NCI-H2196 (cell line): ENCODE measurements around the gene MYH14.
"Not testable (repeated sequence)": the region's sequence is repeated elsewhere in the genome, so short reads cannot be mapped to it uniquely, and the experiment has no call there.

Source experiments
- DNase-seq: peaks from one replicate; lab custom pipeline; 2025; ENCODE audit not compliant: unreplicated experiment; lab: John Stamatoyannopoulos, UW

Gene MYH14

DNA sequence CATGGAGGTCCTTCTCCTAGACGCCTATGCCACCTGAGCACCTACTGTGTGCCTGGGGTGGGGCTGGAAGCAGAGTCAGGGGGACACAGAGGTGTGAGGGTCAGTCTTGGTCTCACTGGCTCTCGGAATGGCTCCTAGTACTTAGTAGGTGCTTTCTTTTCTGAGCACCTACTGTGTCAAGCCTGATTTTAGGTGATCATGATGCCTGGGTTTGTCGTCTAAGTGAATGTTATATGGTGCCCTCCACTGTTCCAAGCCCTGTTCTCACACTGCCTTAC, 20.0 kb downstream of the MYH14 start:
- no peak for DNase-seq

DNA sequence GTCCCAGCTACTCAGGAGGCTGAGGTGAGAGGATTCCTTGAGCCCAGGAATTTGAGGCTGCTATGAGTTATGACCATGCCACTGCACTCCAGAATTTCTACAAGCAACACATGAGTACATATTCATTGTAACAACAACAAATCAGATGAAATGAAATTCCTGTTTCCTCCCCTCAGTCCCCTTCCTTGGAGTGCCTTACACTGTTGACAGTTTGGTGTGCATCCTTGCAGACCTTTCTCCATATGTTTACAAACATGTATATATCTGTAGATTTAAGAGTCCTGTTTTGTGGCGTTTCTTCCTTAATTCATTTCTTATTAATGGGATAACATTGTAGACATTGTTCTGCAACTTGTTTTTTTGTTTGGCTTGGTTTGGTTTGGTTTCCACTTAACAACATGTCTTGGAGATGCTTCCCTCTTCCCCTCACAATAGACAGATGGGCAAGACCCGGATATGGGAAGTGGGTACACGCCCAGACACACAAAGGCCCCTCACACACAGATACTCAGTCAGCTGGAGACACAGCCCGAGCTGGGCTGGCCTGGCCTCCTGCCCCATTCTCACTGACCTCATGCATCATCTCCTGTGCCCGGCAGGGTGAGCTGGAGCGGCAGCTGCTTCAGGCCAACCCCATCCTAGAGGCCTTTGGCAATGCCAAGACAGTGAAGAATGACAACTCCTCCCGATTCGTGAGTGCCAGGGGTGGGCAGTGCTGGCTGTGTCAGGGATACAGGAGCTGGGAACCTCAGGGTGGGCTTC, 21.7 kb downstream of the MYH14 start:
- DNase-seq, result no peak

DNA sequence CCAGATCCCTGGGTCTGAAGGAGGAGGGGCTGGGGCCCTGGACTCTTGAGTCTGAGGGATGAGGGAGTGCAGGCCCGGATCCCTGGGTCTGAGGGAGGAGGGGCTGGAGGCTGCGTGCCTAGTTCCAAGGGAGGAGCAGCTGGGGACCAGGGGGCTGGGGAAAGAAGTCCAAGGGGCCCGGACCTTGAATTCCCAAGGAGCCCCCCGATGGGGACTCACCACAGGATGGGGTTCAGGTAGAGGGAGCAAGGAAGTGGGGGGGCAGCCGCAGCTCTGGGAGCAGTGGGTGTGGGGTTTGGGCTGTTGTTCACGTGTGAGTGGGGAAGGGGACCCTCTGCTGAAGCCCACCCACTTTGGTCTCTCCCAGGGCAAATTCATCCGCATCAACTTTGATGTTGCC, 23.1 kb downstream of the MYH14 start:
- DNase-seq, result no peak

DNA sequence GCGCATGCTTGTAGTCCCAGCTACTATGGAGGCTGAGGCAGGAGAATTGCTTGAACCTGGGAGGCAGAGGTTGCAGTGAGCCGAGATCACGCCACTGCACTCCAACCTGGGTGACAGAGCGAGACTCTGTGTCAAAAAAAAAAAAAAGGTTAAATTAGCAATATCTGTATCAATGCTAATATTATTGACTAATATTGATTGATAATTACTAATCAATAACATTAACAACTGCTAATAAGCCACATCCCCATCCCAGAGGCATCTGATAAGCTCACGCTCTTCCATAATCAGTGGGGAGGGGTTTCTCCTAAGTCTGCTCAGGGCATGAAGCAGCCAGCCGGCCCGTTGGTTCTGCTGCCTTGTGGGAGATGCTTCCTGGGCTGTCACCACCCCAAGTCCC, 24.7 kb downstream of the MYH14 start:
- not testable (repeated sequence) for DNase-seq

DNA sequence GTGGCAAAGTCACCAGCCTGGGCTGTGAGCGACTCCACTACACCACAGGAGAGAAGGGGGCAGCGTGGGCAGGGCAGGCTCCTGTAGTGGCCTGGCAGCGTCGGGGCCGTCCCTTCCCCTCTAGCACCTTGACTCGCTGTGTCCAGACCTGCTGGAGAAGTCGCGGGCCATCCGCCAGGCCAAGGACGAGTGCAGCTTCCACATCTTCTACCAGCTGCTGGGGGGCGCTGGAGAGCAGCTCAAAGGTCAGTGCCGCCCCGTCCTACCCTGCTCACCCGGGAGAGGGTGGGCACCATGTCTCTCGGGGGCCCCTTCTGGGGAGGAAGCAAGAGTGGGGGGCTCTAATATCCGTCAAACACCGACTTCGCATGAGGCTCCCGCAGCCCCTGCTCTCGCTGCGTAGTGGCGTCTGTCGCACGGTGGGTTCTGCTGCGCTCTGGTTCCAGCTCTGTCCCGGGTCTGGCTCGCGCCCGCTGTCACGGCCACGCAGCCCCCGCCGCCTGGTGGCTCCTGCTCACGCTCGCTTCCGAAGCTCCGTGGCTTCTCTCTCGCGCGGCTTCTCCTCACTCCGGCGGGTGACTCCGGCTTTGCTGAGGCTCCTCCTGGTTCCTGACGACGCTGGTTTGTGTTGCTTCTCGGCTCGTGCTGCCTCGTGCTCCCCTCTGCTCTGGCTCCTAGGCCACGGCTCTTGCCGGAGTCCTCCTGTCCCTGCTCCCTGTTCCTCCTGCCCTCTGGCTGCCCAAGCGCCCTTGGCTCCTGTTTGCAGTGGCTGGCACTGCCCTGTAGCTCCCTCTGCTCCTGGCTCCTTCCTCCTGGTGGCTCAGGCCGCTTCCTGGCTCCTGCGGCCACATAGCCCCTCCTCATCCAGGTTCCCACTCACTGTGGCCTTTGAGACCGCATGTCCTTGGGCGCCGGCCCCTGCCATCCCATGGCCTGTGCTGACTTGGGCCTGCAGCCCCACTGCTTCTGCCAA, 27.2 kb downstream of the MYH14 start:
- DNase-seq, result no peak

DNA sequence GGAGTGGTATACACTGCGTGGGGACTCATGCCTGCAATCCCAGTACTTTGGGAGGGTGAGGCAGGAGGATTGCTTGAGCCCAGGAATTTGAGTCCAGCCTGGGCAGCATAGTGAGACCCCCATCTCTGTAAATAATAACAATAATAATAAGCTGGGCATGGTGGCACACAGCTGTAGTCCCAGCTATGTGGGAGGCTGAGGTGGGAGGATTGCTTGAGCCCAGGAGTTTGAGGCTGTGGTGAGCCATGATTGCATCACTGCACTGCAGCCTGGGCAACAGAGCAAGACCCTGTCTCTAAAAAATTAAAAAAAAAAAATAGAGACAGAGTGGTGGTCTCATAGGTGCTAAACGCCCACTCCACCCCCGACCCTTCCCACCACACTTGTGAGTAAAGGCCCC, 28.0 kb downstream of the MYH14 start:
- not testable (repeated sequence) for DNase-seq

DNA sequence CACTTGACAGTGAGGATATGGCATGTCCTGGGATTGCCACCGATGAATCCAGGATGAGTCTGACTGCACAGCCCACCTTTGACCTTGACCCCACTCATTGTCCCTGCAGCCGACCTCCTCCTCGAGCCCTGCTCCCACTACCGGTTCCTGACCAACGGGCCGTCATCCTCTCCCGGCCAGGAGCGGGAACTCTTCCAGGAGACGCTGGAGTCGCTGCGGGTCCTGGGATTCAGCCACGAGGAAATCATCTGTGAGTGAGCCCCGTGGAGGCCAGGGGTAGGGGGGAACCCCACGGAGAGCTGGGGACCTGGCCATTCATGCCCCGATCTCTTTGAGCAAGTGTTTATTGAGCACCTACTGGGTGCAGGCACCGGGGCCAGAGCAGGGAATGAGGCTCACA, 28.4 kb downstream of the MYH14 start:
- DNase-seq, result no peak

DNA sequence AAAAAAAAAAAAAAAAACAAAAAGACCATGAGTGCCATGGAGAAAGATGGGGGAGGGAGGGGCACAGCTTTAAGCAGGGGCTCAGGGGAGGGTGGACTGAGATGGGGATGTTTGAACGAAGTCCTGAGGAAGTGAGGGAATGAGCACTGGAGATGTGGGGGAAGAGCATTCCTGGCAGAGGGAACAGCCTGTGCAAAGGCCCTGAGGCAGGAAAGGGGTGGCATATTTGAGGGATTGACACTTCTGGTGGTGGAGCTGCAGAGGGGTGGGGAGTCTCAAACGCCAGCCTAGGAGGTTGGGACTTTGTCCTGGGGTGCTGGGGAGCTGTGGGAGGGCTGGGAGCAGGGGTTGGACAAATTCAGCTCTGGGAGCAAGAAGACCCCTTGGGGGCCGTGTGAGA, 29.2 kb downstream of the MYH14 start:
- no peak for DNase-seq

DNA sequence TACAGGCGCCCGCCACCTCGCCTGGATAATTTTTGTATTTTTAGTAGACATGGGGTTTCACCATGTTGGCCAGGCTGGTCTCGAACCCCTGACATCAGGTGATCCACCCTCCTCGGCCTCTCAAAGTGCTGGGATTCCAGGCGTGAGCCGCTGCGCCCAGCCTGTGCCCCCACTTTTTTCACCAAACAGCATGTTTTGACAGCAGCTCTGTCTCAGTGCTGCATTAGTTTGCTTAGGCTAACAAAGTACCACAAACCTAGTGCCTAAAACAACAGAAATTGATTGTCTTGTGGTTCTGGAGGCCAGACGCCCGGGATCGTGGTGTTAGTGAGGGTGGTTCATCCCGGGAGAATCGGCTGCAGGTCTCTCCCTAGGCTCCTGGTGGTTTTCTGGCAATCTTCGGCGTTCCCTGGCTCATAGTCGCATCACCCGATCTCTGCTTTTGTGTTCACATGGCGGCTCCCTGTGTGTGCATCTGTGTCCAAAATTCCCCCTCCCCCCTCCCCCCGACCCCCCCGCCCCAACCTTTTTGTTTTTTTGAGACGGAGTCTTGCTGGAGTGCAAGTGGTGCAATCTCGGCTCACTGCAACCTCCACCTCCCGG, 30.0 kb downstream of the MYH14 start:
- DNase-seq, result no peak

DNA sequence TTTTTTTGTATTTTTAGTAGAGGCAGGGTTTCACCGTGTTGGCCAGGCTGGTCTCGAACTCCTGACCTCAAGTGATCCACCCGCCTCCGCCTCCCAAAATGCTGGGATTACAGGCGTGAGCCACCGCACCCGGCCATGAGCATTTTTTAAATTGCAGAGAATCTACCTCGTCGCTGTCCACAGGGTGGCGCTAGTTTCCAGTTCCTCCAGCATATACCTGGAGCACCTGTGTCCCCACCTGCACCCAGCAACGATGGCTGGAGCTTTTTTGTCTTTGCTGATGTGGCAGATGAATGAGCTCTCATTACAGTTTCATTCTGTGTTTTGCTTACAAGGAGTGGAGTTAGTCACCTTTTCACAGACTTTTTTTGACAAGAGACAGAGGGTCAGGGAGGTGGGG, 34.1 kb downstream of the MYH14 start:
- peak; percentile 55 for DNase-seq

DNA sequence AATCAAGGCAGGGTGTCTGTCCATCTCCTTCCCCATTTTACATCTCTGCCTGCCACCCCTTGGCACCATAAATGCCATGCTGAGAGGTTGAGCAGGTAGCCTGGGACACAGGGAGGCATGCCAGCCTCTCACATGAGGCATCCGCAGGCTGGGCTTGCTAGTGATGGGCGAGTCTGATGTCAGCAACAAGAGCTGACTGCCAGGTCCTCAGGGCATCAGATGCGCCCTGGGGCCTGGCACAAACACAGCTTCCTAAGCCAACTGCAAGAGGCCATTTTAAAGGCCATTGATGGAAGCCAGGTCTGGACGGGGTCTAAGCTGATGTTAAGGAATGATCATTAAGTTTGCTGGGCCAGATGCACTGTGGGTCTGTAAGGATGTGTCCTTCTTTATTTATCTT, 34.6 kb downstream of the MYH14 start:
- DNase-seq, result no peak

DNA sequence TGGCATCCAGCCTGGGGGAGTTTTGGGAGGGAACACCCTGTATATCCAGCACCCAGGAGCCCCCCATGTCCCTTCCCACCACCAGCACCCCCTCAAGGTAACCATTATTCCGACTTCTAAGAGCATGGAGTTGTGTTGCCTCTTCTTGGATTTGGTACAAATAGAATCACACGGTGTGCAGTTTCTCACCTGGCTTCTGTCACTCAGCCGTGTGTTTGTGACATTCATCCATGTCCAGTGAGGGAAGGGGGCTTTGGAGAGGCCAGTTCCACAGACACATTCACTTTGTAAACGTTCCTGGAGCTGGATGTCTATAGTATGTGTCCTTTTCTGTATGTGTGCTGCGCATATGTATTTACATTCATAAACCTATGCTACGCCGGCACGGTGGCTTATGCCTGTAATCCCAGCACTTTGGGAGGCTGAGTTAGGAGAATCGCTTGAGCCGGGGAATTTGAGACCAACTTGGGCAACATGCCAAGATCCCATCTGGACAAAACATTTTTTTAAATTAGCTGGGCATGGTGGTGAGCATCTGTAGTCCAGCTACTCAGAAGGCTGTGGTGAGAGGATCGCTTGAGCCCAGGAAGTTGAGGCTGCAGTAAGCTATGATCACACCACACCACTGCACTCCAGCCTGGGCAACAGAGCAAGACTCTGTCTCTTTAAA, 36.6 kb downstream of the MYH14 start:
- DNase-seq, result no peak

DNA sequence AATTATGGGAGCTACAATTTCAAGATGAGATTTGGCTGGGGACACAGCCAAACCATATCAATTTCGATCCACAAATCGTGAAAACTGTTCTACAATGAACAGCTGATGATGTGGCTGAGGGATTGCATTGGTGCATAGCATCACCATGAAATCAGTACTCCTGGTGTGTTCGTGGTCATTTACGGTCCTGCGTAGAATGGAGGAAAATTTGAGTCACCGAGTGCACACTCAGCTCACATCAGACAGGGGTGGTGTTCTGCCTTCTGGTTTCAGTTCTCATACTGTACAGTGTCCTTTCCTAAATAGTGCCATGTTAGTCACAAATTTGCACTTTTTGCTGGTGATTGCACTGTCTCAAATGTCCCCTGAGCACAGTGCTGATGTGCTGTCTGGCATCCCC, 39.2 kb downstream of the MYH14 start:
- DNase-seq, result no peak

DNA sequence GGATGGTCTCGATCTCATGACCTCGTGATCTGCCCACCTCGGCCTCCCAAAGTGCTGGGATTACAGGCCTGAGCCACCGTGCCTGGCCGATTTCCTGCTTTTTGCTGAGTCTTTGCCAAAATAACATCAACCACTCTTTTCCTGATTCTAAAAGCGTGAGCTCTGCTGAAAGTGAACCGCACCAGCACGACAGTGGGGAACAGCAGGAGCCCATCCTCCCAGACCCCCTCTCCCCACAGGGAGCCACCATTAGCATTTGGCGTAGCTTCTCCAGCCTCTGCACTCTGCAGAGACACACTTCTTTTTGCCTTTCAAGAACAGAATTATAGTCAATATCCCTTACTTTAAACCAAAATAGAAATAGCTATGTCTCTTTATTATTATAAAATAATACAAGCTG, 41.3 kb downstream of the MYH14 start:
- DNase-seq, result no peak

DNA sequence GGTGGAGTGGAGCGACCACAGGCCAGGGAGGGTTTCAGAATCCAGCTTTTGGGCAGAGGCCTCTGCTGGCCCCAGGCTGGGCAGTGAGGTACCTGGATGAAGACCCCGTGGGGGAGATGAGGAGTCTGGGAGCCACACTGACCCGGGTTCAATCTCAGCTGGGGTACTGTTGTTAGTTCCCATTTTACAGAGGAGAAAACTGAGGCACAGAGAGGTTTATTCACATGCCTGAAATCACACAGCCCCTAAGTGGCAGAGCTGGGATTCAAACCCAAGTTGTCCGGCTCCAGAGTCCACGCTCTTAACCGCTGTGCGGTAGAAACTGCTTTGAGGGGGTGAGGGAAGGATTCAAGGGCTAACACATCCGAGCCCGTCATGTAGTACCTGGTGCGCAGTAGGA, 45.0 kb downstream of the MYH14 start:
- DNase-seq, result no peak

DNA sequence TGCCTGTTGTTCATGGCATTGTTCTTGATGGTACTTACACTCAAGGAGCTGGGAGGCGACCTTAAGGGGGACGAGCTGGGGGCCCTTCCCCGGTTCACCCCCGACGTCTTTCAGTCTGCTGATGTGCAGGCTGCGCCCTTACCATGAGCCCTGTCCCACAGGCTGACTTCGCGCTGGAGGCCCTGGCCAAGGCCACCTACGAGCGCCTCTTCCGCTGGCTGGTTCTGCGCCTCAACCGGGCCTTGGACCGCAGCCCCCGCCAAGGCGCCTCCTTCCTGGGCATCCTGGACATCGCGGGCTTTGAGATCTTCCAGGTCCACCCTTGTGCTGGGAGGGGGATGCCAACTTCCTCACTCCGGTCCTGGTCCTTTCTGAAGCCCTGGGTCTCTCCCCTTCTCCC, 45.4 kb downstream of the MYH14 start:
- DNase-seq, result no peak

DNA sequence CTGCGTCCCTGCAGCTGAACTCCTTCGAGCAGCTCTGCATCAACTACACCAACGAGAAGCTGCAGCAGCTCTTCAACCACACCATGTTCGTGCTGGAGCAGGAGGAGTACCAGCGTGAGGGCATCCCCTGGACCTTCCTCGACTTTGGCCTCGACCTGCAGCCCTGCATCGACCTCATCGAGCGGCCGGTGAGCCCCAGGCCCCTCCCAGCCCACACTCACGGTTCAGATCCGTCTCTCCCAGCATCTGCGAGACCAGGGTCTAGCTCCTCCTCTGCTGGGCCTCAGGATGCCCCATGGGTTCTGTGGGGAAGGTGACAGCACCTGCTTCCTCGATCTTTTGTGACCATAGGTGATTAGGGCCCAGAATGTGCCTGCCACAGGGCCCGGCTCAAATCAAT, 46.2 kb downstream of the MYH14 start:
- no peak for DNase-seq

DNA sequence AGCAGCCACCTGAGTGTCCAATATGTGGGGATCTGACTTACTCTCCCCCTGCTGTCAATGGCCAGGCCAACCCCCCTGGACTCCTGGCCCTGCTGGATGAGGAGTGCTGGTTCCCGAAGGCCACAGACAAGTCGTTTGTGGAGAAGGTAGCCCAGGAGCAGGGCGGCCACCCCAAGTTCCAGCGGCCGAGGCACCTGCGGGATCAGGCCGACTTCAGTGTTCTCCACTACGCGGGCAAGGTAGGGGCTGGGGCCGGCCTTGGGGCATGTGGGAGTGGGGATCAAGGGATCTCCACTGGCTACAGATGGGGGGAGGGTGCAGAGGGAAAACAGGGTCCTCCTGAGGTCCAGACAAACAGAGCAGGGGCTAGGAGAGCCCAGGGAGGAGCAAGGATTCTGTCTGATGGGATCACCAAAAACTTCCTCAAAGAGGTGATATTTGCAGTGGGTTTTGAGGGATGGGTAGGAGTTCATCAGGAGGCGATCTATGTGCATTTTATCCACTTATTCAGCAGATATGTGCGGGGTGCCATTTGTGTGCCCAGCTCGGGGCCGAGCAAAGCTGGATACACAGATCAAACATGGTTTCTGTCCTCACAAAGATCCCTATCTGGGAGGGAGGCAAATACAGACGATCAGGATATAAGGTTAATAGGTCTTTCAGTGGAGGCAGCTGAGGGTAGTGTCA, 47.2 kb downstream of the MYH14 start:
- no peak for DNase-seq

DNA sequence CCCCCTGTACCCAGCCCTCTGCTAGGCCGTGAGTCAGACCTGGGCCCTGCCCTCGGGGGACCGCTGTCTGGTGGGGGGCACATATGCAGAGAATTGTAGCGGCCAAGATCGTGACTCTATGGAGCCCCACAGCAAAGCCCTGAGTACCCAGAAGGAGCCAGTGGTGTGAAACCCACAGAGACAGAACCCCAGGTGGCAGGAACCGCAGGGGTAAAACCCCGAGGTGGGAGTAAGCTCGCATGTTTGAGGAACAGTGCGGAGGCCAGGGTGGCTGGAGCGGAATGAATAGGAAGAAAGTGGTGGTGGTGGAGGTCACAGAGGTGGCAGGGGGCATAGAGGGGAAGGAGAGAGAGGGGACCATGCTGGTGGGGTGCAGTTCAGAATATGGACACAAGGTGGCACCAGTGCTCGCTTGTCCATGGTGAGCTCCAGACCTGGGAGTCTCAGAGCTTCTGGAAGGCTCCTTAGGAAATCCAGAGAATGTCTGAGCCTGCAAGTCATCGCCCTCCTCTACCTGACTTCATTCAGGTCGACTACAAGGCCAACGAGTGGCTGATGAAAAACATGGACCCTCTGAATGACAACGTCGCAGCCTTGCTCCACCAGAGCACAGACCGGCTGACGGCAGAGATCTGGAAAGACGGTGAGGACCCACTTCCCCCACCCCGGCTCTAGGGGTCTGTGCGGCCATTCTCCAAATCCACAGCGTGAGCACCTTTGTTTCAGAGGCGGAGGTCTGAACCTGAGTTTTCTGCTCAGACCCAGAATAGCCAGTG, 48.9 kb downstream of the MYH14 start:
- DNase-seq, result peak; percentile 14

DNA sequence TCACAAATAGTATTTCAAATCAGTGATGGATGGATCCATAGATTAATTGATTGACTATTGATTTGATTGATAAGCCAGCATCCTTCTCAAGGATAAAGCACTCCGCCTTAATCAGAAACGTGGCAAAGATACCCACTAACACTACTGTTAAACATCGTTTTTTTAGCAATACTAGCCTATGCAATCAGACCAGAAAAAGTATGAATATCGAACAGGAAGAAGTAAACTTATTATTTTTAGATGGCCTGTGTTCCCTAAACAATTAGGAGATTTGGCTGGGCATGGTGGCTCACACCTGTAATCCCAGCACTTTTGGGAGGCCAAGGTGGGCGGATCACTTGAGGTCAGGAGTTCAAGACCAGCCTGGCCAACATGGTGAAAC, 49.5 kb downstream of the MYH14 start:
- DNase-seq, result no peak
